K562 (cell line): Measurements from ENCODE around the gene TBL2. TPM values are rescaled to one million over a fixed set of nuclear protein-coding genes. Genes with fewer than 3 reads are reported as not detected.

ENCODE experiments used
- CBFB ChIP-seq: sonication (generic); formaldehyde crosslinking; IDR thresholded peaks from 2 replicates; pipeline ENCODE4 v1.4.0; 2020; ENCODE audit warnings: mild to moderate bottlenecking, missing genetic modification reagents
- CTBP1 ChIP-seq: fragments of 450-650 bp; IDR thresholded peaks from 2 replicates; pipeline ENCODE4 v1.6.1; 2016; ENCODE audit warnings: borderline replicate concordance
- ETV1 ChIP-seq: fragments of 450-650 bp; conservative IDR thresholded peaks from 2 replicates; pipeline ENCODE4 v1.6.1; 2016; ENCODE audit warnings: missing genetic modification characterization, control low read depth, low read depth, missing compliant biosample characterization
- FOXA3 ChIP-seq, 2 experiments: fragments of 450-650 bp in 1 of 2; sonication (generic) in 1 of 2; formaldehyde crosslinking; IDR thresholded peaks in 1 of 2; conservative IDR thresholded peaks in 1 of 2; 2 replicates each; pipeline versions ENCODE4 v1.4.0 to v1.8.0; 2020 to 2022; ENCODE audit warnings: mild to moderate bottlenecking in 2 of 2, missing genetic modification reagents in 1 of 2
- GABPA ChIP-seq: fragments of 200-800 bp; sonication (Bioruptor generic); conservative IDR thresholded peaks from 2 replicates; pipeline ENCODE4 v1.6.1; 2016; ENCODE audit warnings: low read depth, missing genetic modification characterization, missing compliant biosample characterization
- GATA2 ChIP-seq: sonication (generic); formaldehyde crosslinking; IDR thresholded peaks from 2 replicates; pipeline ENCODE4 v1.4.0; 2020; ENCODE audit warnings: mild to moderate bottlenecking, missing genetic modification reagents
- JUND ChIP-seq, 2 experiments: IDR thresholded peaks; 2 replicates in 1 of 2; 3 replicates in 1 of 2; pipeline ENCODE4 v1.6.1; 2011; ENCODE audit warnings: borderline replicate concordance in 2 of 2, low read depth in 2 of 2, low read length in 2 of 2, improper control_type of control experiment in 1 of 2, missing biosample characterization in 1 of 2, missing genetic modification characterization in 1 of 2, missing genetic modification reagents in 1 of 2
- MAX ChIP-seq: sonication (generic); formaldehyde crosslinking; IDR thresholded peaks from 2 replicates; pipeline ENCODE4 v1.9.0; 2022; ENCODE audit warnings: mild to moderate bottlenecking, missing genetic modification reagents
- NFIC ChIP-seq: fragments of 450-650 bp; IDR thresholded peaks from 2 replicates; pipeline ENCODE4 v1.6.1; 2017; ENCODE audit warnings: mild to moderate bottlenecking, inconsistent platforms
- NR1H2 ChIP-seq: sonication (generic); formaldehyde crosslinking; IDR thresholded peaks from 2 replicates; pipeline ENCODE4 v1.4.0; 2020; ENCODE audit warnings: mild to moderate bottlenecking, missing genetic modification reagents
- PHB ChIP-seq: fragments of 250-450 bp; sonication (Bioruptor Pico); IDR thresholded peaks from 2 replicates; pipeline ENCODE4 v1.5.0; 2021
- PML ChIP-seq: IDR thresholded peaks from 2 replicates; pipeline ENCODE4 v1.6.1; 2012; ENCODE audit warnings: low read length, inconsistent platforms
- POLR2A ChIP-seq: fragments of 450-650 bp; conservative IDR thresholded peaks from 2 replicates; pipeline ENCODE4 v1.6.1; 2016
- POLR2AphosphoS5 ChIP-seq: IDR thresholded peaks from 2 replicates; pipeline ENCODE4 v1.6.1; 2011; ENCODE audit warnings: mild to moderate bottlenecking, low read depth, low read length, moderate library complexity; ENCODE audit not compliant: control insufficient read depth, insufficient read depth
- RHOXF2B ChIP-seq: fragments of 250-450 bp; sonication (Bioruptor Pico); conservative IDR thresholded peaks from 2 replicates; pipeline ENCODE4 v1.5.1; 2021
- SOX6 ChIP-seq: fragments of 450-650 bp; IDR thresholded peaks from 2 replicates; pipeline ENCODE4 v1.6.1; 2014; ENCODE audit warnings: mild to moderate bottlenecking
- TCF3 ChIP-seq: sonication (generic); formaldehyde crosslinking; IDR thresholded peaks from 2 replicates; pipeline ENCODE4 v1.4.0; 2020; ENCODE audit warnings: mild to moderate bottlenecking, missing genetic modification reagents
- TFAP4 ChIP-seq: sonication (generic); formaldehyde crosslinking; IDR thresholded peaks from 2 replicates; pipeline ENCODE4 v1.8.0; 2022; ENCODE audit warnings: missing genetic modification reagents, mild to moderate bottlenecking, moderate library complexity, borderline replicate concordance
- THAP12 ChIP-seq: fragments of 250-450 bp; sonication (Bioruptor Pico); IDR thresholded peaks from 2 replicates; pipeline ENCODE4 v1.9.0; 2021; ENCODE audit warnings: mild to moderate bottlenecking, inconsistent platforms
- ZBTB2 ChIP-seq: fragments of 450-650 bp; IDR thresholded peaks from 2 replicates; pipeline ENCODE4 v1.6.1; 2016; ENCODE audit warnings: antibody characterized with exemption
- ZKSCAN1 ChIP-seq: fragments of 150-350 bp; IDR thresholded peaks from 2 replicates; pipeline ENCODE4 v1.6.1; 2016; ENCODE audit warnings: low read depth, low read length
- ZNF24 ChIP-seq: fragments of 450-650 bp; IDR thresholded peaks from 2 replicates; pipeline ENCODE4 v1.6.1; 2016
- ZNF644 ChIP-seq: fragments of 200-800 bp; sonication (Bioruptor generic); IDR thresholded peaks from 2 replicates; pipeline ENCODE4 v1.6.1; 2016; ENCODE audit warnings: low read depth, missing genetic modification characterization, missing compliant biosample characterization
- polyA plus RNA-seq, 8 experiments: library from polyadenylated mRNA; depleted of rRNA in 4 of 8; stranded (reverse) in 5 of 8; unstranded in 3 of 8; fragments of >200 nt; fragmentation: Nextera tagmentation in 2 of 8; fragmentation: Illumina TruSeq in 1 of 8; extraction: Ambion mirVana in 2 of 8; extraction: Trizol in 1 of 8; gene quantifications; 2 replicates each; pipeline versions ENCODE4 v1.2.1 to v1.2.3, GENCODE V29; 2011 to 2014; ENCODE audit warnings: inconsistent platforms in 1 of 8, missing spikeins in 1 of 8
- total RNA-seq, 7 experiments: library from RNA; depleted of rRNA in 6 of 7; stranded (reverse); fragments of >200 nt in 6 of 7; fragmentation: Illumina TruSeq in 2 of 7; extraction: Trizol in 2 of 7; gene quantifications; 2 replicates each; pipeline versions ENCODE4 v1.2.1 to v1.2.3, GENCODE V29; 2011 to 2021; ENCODE audit warnings: low replicate concordance in 1 of 7

Gene TBL2
- total and polyA plus RNA-seq, 9 of the 15 experiments (the other 6 are each of a cell fraction or from before 2014, with no cell fraction given) = 2.5 to 123 (median 49.2) TPM

DNA sequence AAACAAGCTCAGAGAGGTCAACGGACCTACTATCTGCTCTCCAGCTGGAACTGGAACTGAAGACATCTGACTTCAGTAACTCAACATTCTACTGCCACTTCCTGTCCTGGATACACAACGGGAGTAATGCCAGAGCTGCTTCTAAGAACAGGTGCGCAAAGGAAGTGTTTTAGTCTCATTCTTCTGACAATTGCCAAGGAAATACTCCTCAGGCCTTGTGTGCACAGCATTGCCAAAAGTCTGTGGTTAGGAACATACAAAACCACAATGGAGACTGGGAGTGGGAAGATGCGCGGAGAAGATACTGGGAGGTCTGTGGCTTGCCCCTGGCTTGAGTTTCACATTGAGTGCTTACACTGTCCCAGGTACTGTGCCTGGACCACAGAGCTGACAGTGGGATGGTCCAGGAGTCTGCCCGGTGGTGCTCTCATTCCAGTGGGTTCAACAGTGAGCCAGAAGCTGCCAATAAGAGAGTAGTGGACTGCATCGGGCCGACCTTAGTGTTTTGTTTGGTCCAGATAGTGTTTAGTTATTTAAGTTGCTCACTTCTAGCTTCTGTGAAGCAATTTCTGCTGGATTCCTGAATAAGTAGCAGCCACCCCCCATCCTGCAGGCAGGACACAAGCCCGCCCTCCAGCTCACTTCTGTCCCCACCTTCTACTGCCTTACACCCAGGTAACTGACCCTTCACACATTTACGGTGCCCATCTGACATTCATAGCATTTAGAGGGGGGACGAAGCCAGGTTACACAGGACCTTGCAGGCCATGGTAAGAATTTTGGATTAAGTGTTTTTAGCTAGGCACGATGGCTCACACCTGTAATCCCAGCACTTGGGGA, 10.3 kb downstream of the TBL2 start (continued):
- TF ChIP-seq ETV1 (tag) (0 out of 2 replicates have a peak, but pooled peaks have one; percentile 5), ZNF24 (no peak), POLR2AphosphoS5 (0 out of 2 replicates have a peak, but pooled peaks have one; percentile 12), ZKSCAN1 (peak; percentile 67; the same call in 1 of the 2 replicates), PHB (CRISPR knock-in tag) (no peak), THAP12 (no peak), FOXA3 (CRISPR knock-in tag; conservative IDR thresholded peaks at IDR 0.05 in 1 of 2, IDR thresholded peaks at IDR 0.05 in 1 of 2) (0 out of 4 replicates have a peak, but pooled peaks of 1 of the 2 experiments have one; percentile 21), SOX6 (peak; percentile 67; the same call in 1 of the 2 replicates), CBFB (CRISPR knock-in tag) (0 out of 2 replicates have a peak, but pooled peaks have one; percentile 47), PML (peak; percentile 47; the same call in 1 of the 2 replicates), GATA2 (0 out of 2 replicates have a peak, but pooled peaks have one; percentile 26), MAX (CRISPR knock-in tag) (no peak), RHOXF2B (CRISPR knock-in tag) (0 out of 2 replicates have a peak, but pooled peaks have one; percentile 2), ZBTB2 (no peak), NFIC (0 out of 2 replicates have a peak, but pooled peaks have one; percentile 2), JUND (IDR thresholded peaks at IDR 0.05; ENCODE audit: borderline replicate concordance, low read depth, low read length) (no peak), JUND (tag; IDR thresholded peaks at IDR 0.05; ENCODE audit: borderline replicate concordance, low read depth, low read length) (0 out of 3 replicates have a peak, but pooled peaks have one; percentile 23), POLR2A (peak; percentile 63), TFAP4 (CRISPR knock-in tag) (0 out of 2 replicates have a peak, but pooled peaks have one; percentile 27), ZNF644 (tag) (no peak), GABPA (tag) (peak; percentile 33; the same call in 1 of the 2 replicates), NR1H2 (CRISPR knock-in tag) (0 out of 2 replicates have a peak, but pooled peaks have one; percentile 35), CTBP1 (peak; percentile 70; the same call in 1 of the 2 replicates), TCF3 (CRISPR knock-in tag) (peak; percentile 34)
